Upper lobe of left lung (tissue), 6 donors: Measurements from ENCODE around the gene VAV2. TPM values are rescaled to one million over a fixed set of nuclear protein-coding genes. Genes with fewer than 3 reads are reported as not detected.

Experiments used
- ATAC-seq, 2 donors: fragments of 200-7000 bp; cut with Tn5 transposase; one replicate each; pipeline ENCODE4 v1.9.1; 2022; ENCODE audit warnings: mild to moderate bottlenecking in 2 of 2, moderate library complexity in 2 of 2; ENCODE audit not compliant: low FRiP score in 2 of 2
- DNase-seq, 2 donors: peaks; one replicate each; pipeline ENCODE4 v3.0.0-alpha.2; 2019 to 2020
- H3K27ac ChIP-seq, 4 donors: fragments of 200-600 bp; sonication (generic); one replicate each; pipeline ENCODE4 v1.5.1; 2016 to 2019
- H3K27me3 ChIP-seq, 4 donors: fragments of 200-600 bp; sonication (generic); one replicate each; pipeline ENCODE4 v1.5.1; 2017 to 2019
- H3K36me3 ChIP-seq, 4 donors: fragments of 200-600 bp; sonication (generic); one replicate each; pipeline ENCODE4 v1.5.1; 2016 to 2019
- H3K4me1 ChIP-seq, 4 donors: fragments of 200-600 bp; sonication (generic); one replicate each; pipeline ENCODE4 v1.5.1; 2018 to 2019
- H3K4me3 ChIP-seq, 4 donors: fragments of 200-600 bp; sonication (generic); one replicate each; pipeline ENCODE4 v1.5.1; 2017 to 2019; ENCODE audit warnings: mild to moderate bottlenecking in 2 of 4, moderate library complexity in 1 of 4
- H3K9me3 ChIP-seq, 4 donors: fragments of 200-600 bp; sonication (generic); one replicate each; pipeline ENCODE4 v1.5.1; 2018 to 2019
- EP300 ChIP-seq, 4 donors: sonication (generic); formaldehyde crosslinking; IDR thresholded peaks; one replicate each; pipeline ENCODE4 v1.5.1; 2017; ENCODE audit warnings: antibody characterized with exemption in 4 of 4, control low read depth in 2 of 4
- POLR2A ChIP-seq, 4 donors: fragments of 450-650 bp; IDR thresholded peaks; one replicate each; pipeline ENCODE4 v1.5.1; 2016 to 2017; ENCODE audit warnings: antibody characterized with exemption in 4 of 4, mild to moderate bottlenecking in 2 of 4
- POLR2AphosphoS5 ChIP-seq, 2 donors: sonication (generic); formaldehyde crosslinking; IDR thresholded peaks; one replicate each; pipeline ENCODE4 v1.5.1; 2017; ENCODE audit warnings: antibody characterized with exemption in 2 of 2
- WGBS, 2 donors: methylation state at CpG; one replicate each; pipeline ENCODE4 v1.1.5; 2017 to 2018; 5-methylcytosine and 5-hydroxymethylcytosine counted together
- total RNA-seq, 6 donors: library from RNA; depleted of rRNA in 4 of 6; stranded (reverse); fragments of >200 nt in 4 of 6; gene quantifications; one replicate each; pipeline versions ENCODE4 v1.1.0 to v1.2.1, GENCODE V29; 2016 to 2021
- TF ChIP-seq, protein P1 (sequence below), 6 experiments: fragments of 450-650 bp in 4 of 6; fragments of 200-600 bp in 2 of 6; sonication (generic) in 2 of 6; IDR thresholded peaks; one replicate each; pipeline ENCODE4 v1.5.1; 2016 to 2019; ENCODE audit warnings: antibody characterized with exemption in 6 of 6
- donor health status: DM: no; HTN: no; CAD: no; lungs with moderate emphysema.
- donor health status: DM: no; HTN: yes; CAD: no; lungs with severe emphysema.

VAV2 gene
- total RNA-seq, 6 donors from 2014 or later, result 12.0 to 38.8 (median 22.0) TPM

- H3K27me3 ChIP-seq, result no peaks in the 10 kb centered on the region
- H3K4me1 ChIP-seq, result peaks cover 0 to 10% (median 4%) of the 10 kb centered on the region in 4 donors
- H3K9me3 ChIP-seq, result no peaks in the 10 kb centered on the region
- ATAC-seq (peak in 1 of 2 donors; percentile 7), DNase-seq (peak in 1 of 2 donors; percentile 60)
- H3K27ac ChIP-seq, result no peak overlapping the region
- TF ChIP-seq POLR2A (IDR thresholded peaks at IDR 0.05) (no peak), EP300 (IDR thresholded peaks at IDR 0.05) (no peak), POLR2AphosphoS5 (IDR thresholded peaks at IDR 0.05) (no peak)
- TF ChIP-seq, protein P1, sequence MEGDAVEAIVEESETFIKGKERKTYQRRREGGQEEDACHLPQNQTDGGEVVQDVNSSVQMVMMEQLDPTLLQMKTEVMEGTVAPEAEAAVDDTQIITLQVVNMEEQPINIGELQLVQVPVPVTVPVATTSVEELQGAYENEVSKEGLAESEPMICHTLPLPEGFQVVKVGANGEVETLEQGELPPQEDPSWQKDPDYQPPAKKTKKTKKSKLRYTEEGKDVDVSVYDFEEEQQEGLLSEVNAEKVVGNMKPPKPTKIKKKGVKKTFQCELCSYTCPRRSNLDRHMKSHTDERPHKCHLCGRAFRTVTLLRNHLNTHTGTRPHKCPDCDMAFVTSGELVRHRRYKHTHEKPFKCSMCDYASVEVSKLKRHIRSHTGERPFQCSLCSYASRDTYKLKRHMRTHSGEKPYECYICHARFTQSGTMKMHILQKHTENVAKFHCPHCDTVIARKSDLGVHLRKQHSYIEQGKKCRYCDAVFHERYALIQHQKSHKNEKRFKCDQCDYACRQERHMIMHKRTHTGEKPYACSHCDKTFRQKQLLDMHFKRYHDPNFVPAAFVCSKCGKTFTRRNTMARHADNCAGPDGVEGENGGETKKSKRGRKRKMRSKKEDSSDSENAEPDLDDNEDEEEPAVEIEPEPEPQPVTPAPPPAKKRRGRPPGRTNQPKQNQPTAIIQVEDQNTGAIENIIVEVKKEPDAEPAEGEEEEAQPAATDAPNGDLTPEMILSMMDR (IDR thresholded peaks at IDR 0.05), result no peak
- H3K36me3 ChIP-seq, result peaks cover 12 to 99% (median 78%) of the 10 kb centered on the region in 4 donors
- WGBS, 2 donors, result 94 to 97% methylated on average over 18 to 20 of the region's 20 CpGs
- no peak overlapping the region for H3K4me3 ChIP-seq
Observed at GRCh38 chr9:134039386-134040175, 47.5 kb upstream of the VAV2 start.

- no peak for ATAC-seq
- H3K4me1 ChIP-seq, result peaks cover 0 to 10% (median 4%) of the 10 kb centered on the region in 4 donors
- no peak for TF ChIP-seq POLR2AphosphoS5 (IDR thresholded peaks at IDR 0.05)
- no peak for TF ChIP-seq EP300 (IDR thresholded peaks at IDR 0.05)
- no peak for TF ChIP-seq POLR2A (IDR thresholded peaks at IDR 0.05)
- TF ChIP-seq, protein P1 (IDR thresholded peaks at IDR 0.05), result no peak
- H3K4me3 ChIP-seq, result no peak overlapping the region
- no peak overlapping the region for H3K27ac ChIP-seq
- peaks cover 21 to 99% (median 84%) of the 10 kb centered on the region in 4 donors for H3K36me3 ChIP-seq
- DNase-seq, result no peak
- WGBS, 2 donors, result 96 to 97% methylated on average over 2 of the region's 2 CpGs
- H3K9me3 ChIP-seq, result no peaks in the 10 kb centered on the region
- no peaks in the 10 kb centered on the region for H3K27me3 ChIP-seq
Observed at GRCh38 chr9:134037641-134038040, 45.5 kb upstream of the VAV2 start.

GRCh38 chr9:134036130-134036529, 44.0 kb upstream of the VAV2 start:
- no peak for DNase-seq
- Histone ChIP-seq H3K9me3 (no peaks in the 10 kb centered on the region), H3K4me3 (no peak overlapping the region), H3K36me3 (peaks cover 22 to 100% (median 83%) of the 10 kb centered on the region in 4 donors), H3K27ac (no peak overlapping the region), H3K4me1 (peaks cover 0 to 5% (median 2%) of the 10 kb centered on the region in 4 donors), H3K27me3 (no peaks in the 10 kb centered on the region)
- 90 to 91% methylated on average over 10 to 15 of the region's 16 CpGs for WGBS, 2 donors
- ATAC-seq, result no peak
- TF ChIP-seq EP300 (IDR thresholded peaks at IDR 0.05) (no peak), POLR2AphosphoS5 (IDR thresholded peaks at IDR 0.05) (no peak), POLR2A (IDR thresholded peaks at IDR 0.05) (no peak)
- TF ChIP-seq, protein P1 (IDR thresholded peaks at IDR 0.05), result no peak

GRCh38 chr9:134035041-134036039, 43.2 kb upstream of the VAV2 start:
- H3K4me3 ChIP-seq, result no peak overlapping the region
- no peaks in the 10 kb centered on the region for H3K4me1 ChIP-seq
- H3K27me3 ChIP-seq, result no peaks in the 10 kb centered on the region
- H3K27ac ChIP-seq, result no peak overlapping the region
- H3K9me3 ChIP-seq, result no peaks in the 10 kb centered on the region
- WGBS, 2 donors, result 91 to 97% methylated on average over 13 to 28 of the region's 28 CpGs
- peaks cover 25 to 100% (median 81%) of the 10 kb centered on the region in 4 donors for H3K36me3 ChIP-seq
- ATAC-seq (no peak), DNase-seq (peak in 1 of 2 donors; percentile 53)
- TF ChIP-seq POLR2A (IDR thresholded peaks at IDR 0.05), result no peak
- no peak for TF ChIP-seq POLR2AphosphoS5 (IDR thresholded peaks at IDR 0.05)
- TF ChIP-seq, protein P1 (IDR thresholded peaks at IDR 0.05), result no peak
- no peak for TF ChIP-seq EP300 (IDR thresholded peaks at IDR 0.05)
